IMR-90 (cell line): ENCODE data around the gene EBF4. TPM values are rescaled to one million over a fixed set of nuclear protein-coding genes. Genes with fewer than 3 reads are reported as not detected.

ENCODE experiments used
- ATAC-seq: fragments of 200-7000 bp; cut with Tn5 transposase; 2 replicates; pipeline ENCODE4 v1.9.1; 2020; ENCODE audit warnings: low read depth, mild to moderate bottlenecking, moderate library complexity
- BruUV-seq: library from RNA; stranded (reverse); fragments of 400-500 nt; replicated peaks from 2 replicates; lab custom pipeline; 2021; lab: Mats Ljungman, UMichigan
- CTCF ChIA-PET: fragments of 300-600 bp; formaldehyde crosslinking; extraction: SDS; loops from one replicate; lab custom pipeline; 2021; ENCODE audit warnings: antibody characterized with exemption; lab: Yijun Ruan, JAX
- POLR2A ChIA-PET: fragments of 300-600 bp; sonication (Branson Sonifier 250); formaldehyde crosslinking; loops from one replicate; lab custom pipeline; 2022; ENCODE audit warnings: antibody characterized with exemption; ENCODE audit not compliant: unreplicated experiment; lab: Charles Lee
- DNase-seq: peaks from one replicate; pipeline ENCODE4 v3.0.0; 2013
- H2AFZ ChIP-seq: replicated peaks from 2 replicates; pipeline ENCODE3; 2013; ENCODE audit warnings: low read length, mild to moderate bottlenecking; ENCODE audit not compliant: poor library complexity
- H2AK5ac ChIP-seq: 2 replicates; pipeline ENCODE4 v1.6.1; 2013; ENCODE audit warnings: low read depth, low read length, inconsistent platforms
- H2AK9ac ChIP-seq: replicated peaks from 2 replicates; pipeline ENCODE3; 2013; ENCODE audit warnings: mild to moderate bottlenecking, low read depth, low read length, moderate library complexity; ENCODE audit not compliant: poor library complexity
- H2BK120ac ChIP-seq: 2 replicates; pipeline ENCODE4 v1.6.1; 2013; ENCODE audit warnings: low read depth, low read length, inconsistent platforms
- H2BK15ac ChIP-seq: 3 replicates; pipeline ENCODE4 v1.6.1; 2013; ENCODE audit warnings: low read depth, low read length, inconsistent platforms
- H2BK20ac ChIP-seq: 2 replicates; pipeline ENCODE4 v1.6.1; 2013; ENCODE audit warnings: low read depth, mild to moderate bottlenecking, inconsistent platforms, low read length, moderate library complexity
- H2BK5ac ChIP-seq: 2 replicates; pipeline ENCODE4 v1.6.1; 2013; ENCODE audit warnings: mild to moderate bottlenecking, low read depth, low read length, inconsistent platforms; ENCODE audit not compliant: poor library complexity, severe bottlenecking
- H3K14ac ChIP-seq: replicated peaks from 2 replicates; pipeline ENCODE4 v1.6.1; 2013; ENCODE audit warnings: low read depth, low read length, inconsistent platforms
- H3K18ac ChIP-seq: 2 replicates; pipeline ENCODE4 v1.6.1; 2013; ENCODE audit warnings: low read depth, low read length, control low read depth
- H3K23ac ChIP-seq: 2 replicates; pipeline ENCODE4 v1.6.1; 2013; ENCODE audit warnings: low read depth, low read length, inconsistent platforms
- H3K27ac ChIP-seq: 2 replicates; pipeline ENCODE4 v1.5.1; 2013; ENCODE audit warnings: mild to moderate bottlenecking, control low read depth, low read length; ENCODE audit not compliant: insufficient read depth
- H3K27me3 ChIP-seq: 2 replicates; pipeline ENCODE4 v1.6.1; 2013; ENCODE audit warnings: low read length; ENCODE audit not compliant: control insufficient read depth, insufficient read depth
- H3K36me3 ChIP-seq: 2 replicates; pipeline ENCODE4 v1.6.1; 2013; ENCODE audit warnings: low read length, mixed read lengths; ENCODE audit not compliant: control insufficient read depth, insufficient read depth
- H3K4ac ChIP-seq: 2 replicates; pipeline ENCODE4 v1.6.1; 2013; ENCODE audit warnings: low read depth, low read length, inconsistent platforms
- H3K4me1 ChIP-seq: 2 replicates; pipeline ENCODE4 v1.6.1; 2013; ENCODE audit warnings: low read length, mixed read lengths; ENCODE audit not compliant: control insufficient read depth, insufficient read depth
- H3K4me2 ChIP-seq: 2 replicates; pipeline ENCODE4 v1.6.1; 2013; ENCODE audit warnings: low read depth, mild to moderate bottlenecking, control low read depth, low read length, moderate library complexity
- H3K4me3 ChIP-seq: 2 replicates; pipeline ENCODE4 v1.5.1; 2013; ENCODE audit warnings: low read depth, mild to moderate bottlenecking, control low read depth, low read length, moderate library complexity; ENCODE audit not compliant: insufficient read depth
- H3K56ac ChIP-seq: 2 replicates; pipeline ENCODE4 v1.6.1; 2013; ENCODE audit warnings: low read length, inconsistent platforms; ENCODE audit not compliant: insufficient read depth; ENCODE audit errors: extremely low read depth
- H3K79me1 ChIP-seq, 2 experiments: 2 replicates each; pipeline ENCODE4 v1.6.1; 2013; ENCODE audit warnings: low read length in 2 of 2, inconsistent platforms in 1 of 2, low read depth in 1 of 2
- H3K9ac ChIP-seq: 2 replicates; pipeline ENCODE4 v1.6.1; 2013; ENCODE audit warnings: low read depth, low read length, control low read depth
- H3K9me1 ChIP-seq: 2 replicates; pipeline ENCODE4 v1.6.1; 2013; ENCODE audit warnings: low read length, inconsistent platforms; ENCODE audit not compliant: insufficient read depth
- H3K9me3 ChIP-seq: 2 replicates; pipeline ENCODE4 v1.6.1; 2013; ENCODE audit warnings: low read length; ENCODE audit not compliant: control insufficient read depth, insufficient read depth
- H4K20me1 ChIP-seq: 2 replicates; pipeline ENCODE4 v1.6.1; 2013; ENCODE audit warnings: low read length, inconsistent platforms; ENCODE audit not compliant: insufficient read depth
- H4K5ac ChIP-seq: 2 replicates; pipeline ENCODE4 v1.6.1; 2013; ENCODE audit warnings: mild to moderate bottlenecking, low read depth, low read length, control low read depth
- H4K8ac ChIP-seq, 2 experiments: 2 replicates each; pipeline ENCODE4 v1.6.1; 2013; ENCODE audit warnings: low read depth in 2 of 2, low read length in 2 of 2, control low read depth in 1 of 2, inconsistent platforms in 1 of 2
- H4K91ac ChIP-seq: 2 replicates; pipeline ENCODE4 v1.6.1; 2013; ENCODE audit warnings: low read depth, low read length, inconsistent platforms; ENCODE audit not compliant: insufficient read depth
- BHLHE40 ChIP-seq: fragments of 150-350 bp; IDR thresholded peaks from 2 replicates; pipeline ENCODE4 v1.6.1; 2016; ENCODE audit warnings: mild to moderate bottlenecking, low read depth, low read length
- CHD1 ChIP-seq: IDR thresholded peaks from 2 replicates; pipeline ENCODE4 v1.6.1; 2012; ENCODE audit warnings: low read depth, low read length, improper control_type of control experiment
- CTCF ChIP-seq: conservative IDR thresholded peaks from 2 replicates; pipeline ENCODE4 v1.5.1; 2012; ENCODE audit warnings: mild to moderate bottlenecking, low read depth, low read length, improper control_type of control experiment
- FOS ChIP-seq: fragments of 150-350 bp; IDR thresholded peaks from 2 replicates; pipeline ENCODE4 v1.6.1; 2016; ENCODE audit warnings: low read depth, low read length
- MAFK ChIP-seq: IDR thresholded peaks from 2 replicates; pipeline ENCODE4 v1.6.1; 2012; ENCODE audit warnings: low read depth, low read length, improper control_type of control experiment
- MAZ ChIP-seq: IDR thresholded peaks from 2 replicates; pipeline ENCODE4 v1.6.1; 2012; ENCODE audit warnings: low read depth, mild to moderate bottlenecking, low read length, improper control_type of control experiment, moderate library complexity, borderline replicate concordance
- MXI1 ChIP-seq: IDR thresholded peaks from 2 replicates; pipeline ENCODE4 v1.6.1; 2012; ENCODE audit warnings: low read depth, mild to moderate bottlenecking, low read length, moderate library complexity, borderline replicate concordance
- NFE2L2 ChIP-seq: fragments of 150-350 bp; IDR thresholded peaks from 2 replicates; pipeline ENCODE4 v1.6.1; 2016; ENCODE audit warnings: low read depth, mild to moderate bottlenecking, low read length
- POLR2A ChIP-seq: IDR thresholded peaks from 2 replicates; pipeline ENCODE4 v1.6.1; 2012; ENCODE audit warnings: mild to moderate bottlenecking, low read depth, low read length
- RAD21 ChIP-seq: IDR thresholded peaks from 2 replicates; pipeline ENCODE4 v1.6.1; 2012; ENCODE audit warnings: low read length, improper control_type of control experiment
- RCOR1 ChIP-seq: IDR thresholded peaks from 2 replicates; pipeline ENCODE4 v1.6.1; 2012; ENCODE audit warnings: mild to moderate bottlenecking, low read length, improper control_type of control experiment; ENCODE audit not compliant: insufficient replicate concordance
- RFX5 ChIP-seq: IDR thresholded peaks from 2 replicates; pipeline ENCODE4 v1.8.0; 2012; ENCODE audit warnings: low read depth, mild to moderate bottlenecking, low read length, moderate library complexity
- SMC3 ChIP-seq: fragments of 150-350 bp; IDR thresholded peaks from 2 replicates; pipeline ENCODE4 v1.6.1; 2016; ENCODE audit warnings: low read depth, mild to moderate bottlenecking, antibody characterized with exemption, low read length, moderate library complexity
- WGBS, 2 experiments: methylation state at CpG; one replicate each; pipeline versions ENCODE4 v1.1.5 to v1.1.7; 2013; ENCODE audit warnings: missing lambda C conversion rate in 2 of 2; ENCODE audit not compliant: insufficient read length in 1 of 2; ENCODE audit errors: extremely low coverage in 2 of 2; 5-methylcytosine and 5-hydroxymethylcytosine counted together
- dilution Hi-C: fragments of 300-500 bp; cut with HindIII; formaldehyde crosslinking; loops from one replicate; pipeline ENCODE4 v1.14.3; 2018; ENCODE audit warnings: low sequenced_read_pairs; ENCODE audit not compliant: unreplicated experiment
- in situ Hi-C: fragments of 300-500 bp; cut with MboI; formaldehyde crosslinking; loops from 3 replicates; pipeline ENCODE4 v1.14.3; 2019; ENCODE audit warnings: low sequenced_read_pairs, inconsistent platforms, mixed read lengths
- intact Hi-C: fragments of 100-400 bp; cut with micrococcal nuclease; formaldehyde crosslinking; loops from 2 replicates; pipeline ENCODE4 v1.10.0; 2022
- polyA plus RNA-seq, 3 experiments: library from polyadenylated mRNA; depleted of rRNA; stranded (reverse); fragments of >200 nt; gene quantifications; 2 replicates each; pipeline ENCODE4 v1.2.3, GENCODE V29; 2012; ENCODE audit warnings: low replicate concordance in 1 of 3
- total RNA-seq: library from RNA; depleted of rRNA; stranded (reverse); fragments of >200 nt; gene quantifications from 2 replicates; pipeline ENCODE4 v1.2.3, GENCODE V29; 2012
- TF ChIP-seq, protein P1 (sequence below): fragments of 150-350 bp; IDR thresholded peaks from 2 replicates; pipeline ENCODE4 v1.6.1; 2016; ENCODE audit warnings: low read depth, mild to moderate bottlenecking, low read length, moderate library complexity, borderline replicate concordance
- TF ChIP-seq, protein P2 (sequence below): fragments of 150-350 bp; IDR thresholded peaks from 2 replicates; pipeline ENCODE4 v1.6.1; 2017; ENCODE audit warnings: mild to moderate bottlenecking, antibody characterized with exemption, low read length, low read depth

The EBF4 gene
- total and polyA plus RNA-seq, 2 of the 4 experiments (the other 2 are of a cell fraction) = 0.18 to 1.1 TPM

DNA sequence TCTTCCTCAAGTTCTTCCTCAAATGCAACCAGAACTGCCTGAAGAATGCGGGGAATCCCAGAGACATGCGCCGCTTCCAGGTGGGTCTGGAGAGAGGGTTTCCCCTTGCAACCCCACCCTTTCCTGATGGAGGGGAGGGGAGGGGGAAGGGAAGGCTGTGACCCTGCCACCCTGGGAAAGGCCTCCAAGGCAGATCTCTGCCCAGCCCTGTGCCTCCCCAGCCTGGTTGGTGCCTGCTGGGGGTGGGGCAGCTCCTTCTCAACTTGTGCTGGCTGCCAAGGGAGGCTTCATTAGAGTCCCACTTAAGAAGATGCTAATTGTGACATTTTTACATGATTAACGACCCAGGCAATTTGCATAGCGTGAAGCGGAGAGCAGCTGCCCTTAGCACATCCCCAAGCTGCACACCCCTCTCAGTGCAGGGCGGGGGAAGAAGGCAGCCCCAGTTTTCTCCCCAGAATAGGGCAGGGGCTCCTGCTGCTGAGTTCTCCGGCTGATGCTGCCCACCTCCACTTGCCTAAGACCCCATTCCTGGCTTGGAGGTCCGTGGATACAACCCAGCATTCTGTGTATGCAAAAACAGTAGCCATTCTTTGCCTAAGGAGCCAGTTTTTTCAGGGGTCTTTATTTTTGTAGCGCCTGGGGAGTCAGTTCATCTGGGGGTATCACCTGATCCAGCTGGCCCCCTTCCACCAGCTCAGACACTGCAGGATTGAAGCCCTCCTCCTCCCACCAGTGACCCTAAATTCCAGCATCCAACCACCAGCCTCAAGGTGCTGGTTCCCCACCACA is 56.2 kb downstream of the EBF4 start:
- Histone ChIP-seq H4K8ac (no peak overlapping the region), H3K27ac (no peak overlapping the region), H3K18ac (no peak overlapping the region), H3K4me1 (peaks cover 3% of the 10 kb centered on the region; the same call in 1 of the 2 replicates), H3K4ac (no peak overlapping the region), H4K20me1 (no peaks in the 10 kb centered on the region), H3K36me3 (no peaks in the 10 kb centered on the region), H3K4me3 (no peak overlapping the region), H2BK120ac (no peak overlapping the region), H3K9me3 (no peaks in the 10 kb centered on the region), H3K56ac (no peak overlapping the region), H2BK20ac (no peak overlapping the region), H3K79me1 (no peaks in the 10 kb centered on the region), H2AK5ac (no peak overlapping the region), H3K9ac (no peak overlapping the region), H3K14ac (no peak overlapping the region), H3K27me3 (peaks cover 45% of the 10 kb centered on the region), H2BK5ac (no peak overlapping the region), H2BK15ac (no peak overlapping the region), H4K91ac (no peak overlapping the region), H3K23ac (no peak overlapping the region), H2AK9ac (no peak overlapping the region), H3K4me2 (no peak overlapping the region), H3K9me1 (peaks cover 2% of the 10 kb centered on the region; the same call in 1 of the 2 replicates), H2AFZ (no peak overlapping the region), H4K5ac (no peak overlapping the region)
- dilution Hi-C loops (no loop called here), in situ Hi-C loops (no loop called here), intact Hi-C loops (no loop called here)
- no TSS peak for BruUV-seq
- CTCF ChIA-PET = no interaction called here
- POLR2A ChIA-PET = no interaction called here
- DNase-seq (no peak), ATAC-seq (no peak)
- WGBS, 2 experiments = 61% methylated on average over 4 of the region's 10 CpGs; no CpG with 5 or more reads in 1 of the 2 experiments
- TF ChIP-seq MAZ = no peak
- TF ChIP-seq FOS = no peak
- no peak for TF ChIP-seq BHLHE40
- TF ChIP-seq RFX5 = no peak
- TF ChIP-seq CTCF = no peak
- no peak for TF ChIP-seq POLR2A
- no peak for TF ChIP-seq RCOR1
- no peak for TF ChIP-seq MXI1
- no peak for TF ChIP-seq MAFK
- TF ChIP-seq, protein P1, sequence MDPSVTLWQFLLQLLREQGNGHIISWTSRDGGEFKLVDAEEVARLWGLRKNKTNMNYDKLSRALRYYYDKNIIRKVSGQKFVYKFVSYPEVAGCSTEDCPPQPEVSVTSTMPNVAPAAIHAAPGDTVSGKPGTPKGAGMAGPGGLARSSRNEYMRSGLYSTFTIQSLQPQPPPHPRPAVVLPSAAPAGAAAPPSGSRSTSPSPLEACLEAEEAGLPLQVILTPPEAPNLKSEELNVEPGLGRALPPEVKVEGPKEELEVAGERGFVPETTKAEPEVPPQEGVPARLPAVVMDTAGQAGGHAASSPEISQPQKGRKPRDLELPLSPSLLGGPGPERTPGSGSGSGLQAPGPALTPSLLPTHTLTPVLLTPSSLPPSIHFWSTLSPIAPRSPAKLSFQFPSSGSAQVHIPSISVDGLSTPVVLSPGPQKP = no peak
- TF ChIP-seq, protein P2, sequence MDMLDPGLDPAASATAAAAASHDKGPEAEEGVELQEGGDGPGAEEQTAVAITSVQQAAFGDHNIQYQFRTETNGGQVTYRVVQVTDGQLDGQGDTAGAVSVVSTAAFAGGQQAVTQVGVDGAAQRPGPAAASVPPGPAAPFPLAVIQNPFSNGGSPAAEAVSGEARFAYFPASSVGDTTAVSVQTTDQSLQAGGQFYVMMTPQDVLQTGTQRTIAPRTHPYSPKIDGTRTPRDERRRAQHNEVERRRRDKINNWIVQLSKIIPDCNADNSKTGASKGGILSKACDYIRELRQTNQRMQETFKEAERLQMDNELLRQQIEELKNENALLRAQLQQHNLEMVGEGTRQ = no peak
- TF ChIP-seq SMC3 = no peak
- no peak for TF ChIP-seq CHD1
- TF ChIP-seq RAD21 = no peak
- TF ChIP-seq NFE2L2 = no peak
